ENCODE data around the gene PDZRN3. TPM values are rescaled to one million over a fixed set of nuclear protein-coding genes. Genes with fewer than 3 reads are reported as not detected.
"Not testable (repeated sequence)": the region's sequence is repeated elsewhere in the genome, so short reads cannot be mapped to it uniquely, and the experiment has no call there.

PDZRN3 gene
- polyA plus RNA-seq, 2 of the 4 experiments (the other 2 are of a cell fraction) = not detected

DNA sequence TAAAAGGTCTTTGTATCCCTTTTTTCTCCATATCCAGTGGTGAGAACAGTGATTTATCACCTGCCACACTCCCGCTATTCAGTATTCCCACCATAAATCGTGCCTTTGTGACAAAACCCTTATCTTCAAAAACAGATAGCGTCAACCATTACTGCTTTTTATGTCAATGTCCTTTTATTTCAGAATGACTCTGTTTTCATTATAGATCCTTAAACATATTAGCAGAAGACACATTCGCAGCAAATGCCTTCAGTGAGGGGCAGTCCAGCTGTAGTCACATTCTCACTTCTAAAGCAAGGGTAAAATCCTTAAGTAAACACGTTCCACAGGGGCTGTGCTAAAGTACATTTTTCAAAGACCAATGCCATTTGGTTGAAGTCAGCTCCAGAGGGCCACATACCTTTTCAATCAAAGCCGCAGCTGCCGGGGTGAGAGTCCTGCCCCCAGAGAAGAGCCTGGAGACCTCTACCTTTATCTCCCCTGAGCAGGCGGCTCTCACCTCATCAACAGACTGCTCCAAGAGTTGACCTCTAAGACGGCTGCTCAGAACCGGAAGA is 53.4 kb downstream of the PDZRN3 start:
- Histone ChIP-seq H3K27ac (no peak overlapping the region), H3K4me3 (no peak overlapping the region), H3K4me2 (no peak overlapping the region), H3K4me1 (no peaks in the 10 kb centered on the region), H3K9me3 (no peaks in the 10 kb centered on the region)
- no peak for TF ChIP-seq HEYL (CRISPR knock-in tag; IDR thresholded peaks at IDR 0.05)
- TF ChIP-seq ZFP36 (IDR thresholded peaks at IDR 0.05; ENCODE audit: borderline replicate concordance, partially characterized antibody) = no peak
- POLR2A ChIA-PET = no interaction called here
- ATAC-seq (no peak), DNase-seq (ENCODE audit: low read depth in 1 of 2, low spot score in 1 of 2) (no peak), FAIRE-seq (no peak)
- 7% methylated on average over 10 of the region's 10 CpGs for WGBS (ENCODE audit: missing lambda C conversion rate)
- CTCF ChIA-PET = no interaction called here

GRCh38 chr3:73569246-73569760 is 55.4 kb downstream of the PDZRN3 start:
- Histone ChIP-seq H3K4me2 (no peak overlapping the region), H3K4me3 (no peak overlapping the region), H3K27ac (no peak overlapping the region), H3K4me1 (no peaks in the 10 kb centered on the region), H3K9me3 (no peaks in the 10 kb centered on the region)
- 0 out of 6 replicates have a peak, but pooled peaks of 1 of the 2 experiments have one; percentile 30 for ATAC-seq
- POLR2A ChIA-PET = no interaction called here
- no peak for FAIRE-seq
- no peak for DNase-seq (ENCODE audit: low read depth in 1 of 2, low spot score in 1 of 2)
- CTCF ChIA-PET = no interaction called here
- no peak for TF ChIP-seq POLR2AphosphoS2 (conservative IDR thresholded peaks at IDR 0.05; ENCODE audit: low read length)
- TF ChIP-seq CBX2 (IDR thresholded peaks at IDR 0.05; ENCODE audit: borderline replicate concordance, low read depth) = no peak
- TF ChIP-seq ATOH8 (CRISPR knock-in tag; IDR thresholded peaks at IDR 0.05; ENCODE audit: low read depth) = no peak
- TF ChIP-seq CEBPB (IDR thresholded peaks at IDR 0.05) = no peak
- no peak for TF ChIP-seq ESRRA (IDR thresholded peaks at IDR 0.05; ENCODE audit: borderline replicate concordance, low read length)
- TF ChIP-seq, protein P1, sequence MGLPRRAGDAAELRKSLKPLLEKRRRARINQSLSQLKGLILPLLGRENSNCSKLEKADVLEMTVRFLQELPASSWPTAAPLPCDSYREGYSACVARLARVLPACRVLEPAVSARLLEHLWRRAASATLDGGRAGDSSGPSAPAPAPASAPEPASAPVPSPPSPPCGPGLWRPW (IDR thresholded peaks at IDR 0.05) = no peak
- no peak for TF ChIP-seq ZC3H11A (IDR thresholded peaks at IDR 0.05)
- no peak for TF ChIP-seq RFX5 (IDR thresholded peaks at IDR 0.05)
- no peak for TF ChIP-seq TFCP2L1 (CRISPR knock-in tag; IDR thresholded peaks at IDR 0.05)
- TF ChIP-seq HEYL (CRISPR knock-in tag; IDR thresholded peaks at IDR 0.05) = no peak
- TF ChIP-seq NFE2L2 (conservative IDR thresholded peaks at IDR 0.05; ENCODE audit: low read length) = no peak
- no peak for TF ChIP-seq NPAS2 (CRISPR knock-in tag; IDR thresholded peaks at IDR 0.05; ENCODE audit: borderline replicate concordance)
- TF ChIP-seq HOXB13 (CRISPR knock-in tag; IDR thresholded peaks at IDR 0.05; ENCODE audit: low read depth) = no peak
- TF ChIP-seq HOXB5 (CRISPR knock-in tag; IDR thresholded peaks at IDR 0.05) = no peak
- WGBS (ENCODE audit: missing lambda C conversion rate) = 37% methylated on average over 7 of the region's 8 CpGs

- Histone ChIP-seq H3K4me1 (no peaks in the 10 kb centered on the region), H3K4me2 (no peak overlapping the region), H3K27ac (no peak overlapping the region), H3K9me3 (no peaks in the 10 kb centered on the region), H3K4me3 (no peak overlapping the region)
- ChIA-PET POLR2A (no interaction called here), CTCF (no interaction called here)
- no peak for ATAC-seq
- TF ChIP-seq HEYL (CRISPR knock-in tag; IDR thresholded peaks at IDR 0.05) (no peak), ZSCAN20 (CRISPR knock-in tag; IDR thresholded peaks at IDR 0.05) (no peak), GATA3 (IDR thresholded peaks at IDR 0.05; ENCODE audit: borderline replicate concordance) (no peak), NR3C1 (IDR thresholded peaks at IDR 0.05) (no peak), CBX8 (IDR thresholded peaks at IDR 0.05) (no peak), ATOH8 (CRISPR knock-in tag; IDR thresholded peaks at IDR 0.05; ENCODE audit: low read depth) (no peak), RFX5 (IDR thresholded peaks at IDR 0.05) (no peak), USF2 (IDR thresholded peaks at IDR 0.05) (no peak)
- TF ChIP-seq, protein P2, sequence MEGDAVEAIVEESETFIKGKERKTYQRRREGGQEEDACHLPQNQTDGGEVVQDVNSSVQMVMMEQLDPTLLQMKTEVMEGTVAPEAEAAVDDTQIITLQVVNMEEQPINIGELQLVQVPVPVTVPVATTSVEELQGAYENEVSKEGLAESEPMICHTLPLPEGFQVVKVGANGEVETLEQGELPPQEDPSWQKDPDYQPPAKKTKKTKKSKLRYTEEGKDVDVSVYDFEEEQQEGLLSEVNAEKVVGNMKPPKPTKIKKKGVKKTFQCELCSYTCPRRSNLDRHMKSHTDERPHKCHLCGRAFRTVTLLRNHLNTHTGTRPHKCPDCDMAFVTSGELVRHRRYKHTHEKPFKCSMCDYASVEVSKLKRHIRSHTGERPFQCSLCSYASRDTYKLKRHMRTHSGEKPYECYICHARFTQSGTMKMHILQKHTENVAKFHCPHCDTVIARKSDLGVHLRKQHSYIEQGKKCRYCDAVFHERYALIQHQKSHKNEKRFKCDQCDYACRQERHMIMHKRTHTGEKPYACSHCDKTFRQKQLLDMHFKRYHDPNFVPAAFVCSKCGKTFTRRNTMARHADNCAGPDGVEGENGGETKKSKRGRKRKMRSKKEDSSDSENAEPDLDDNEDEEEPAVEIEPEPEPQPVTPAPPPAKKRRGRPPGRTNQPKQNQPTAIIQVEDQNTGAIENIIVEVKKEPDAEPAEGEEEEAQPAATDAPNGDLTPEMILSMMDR (IDR thresholded peaks at IDR 0.05) = no peak
- TF ChIP-seq, protein P3, sequence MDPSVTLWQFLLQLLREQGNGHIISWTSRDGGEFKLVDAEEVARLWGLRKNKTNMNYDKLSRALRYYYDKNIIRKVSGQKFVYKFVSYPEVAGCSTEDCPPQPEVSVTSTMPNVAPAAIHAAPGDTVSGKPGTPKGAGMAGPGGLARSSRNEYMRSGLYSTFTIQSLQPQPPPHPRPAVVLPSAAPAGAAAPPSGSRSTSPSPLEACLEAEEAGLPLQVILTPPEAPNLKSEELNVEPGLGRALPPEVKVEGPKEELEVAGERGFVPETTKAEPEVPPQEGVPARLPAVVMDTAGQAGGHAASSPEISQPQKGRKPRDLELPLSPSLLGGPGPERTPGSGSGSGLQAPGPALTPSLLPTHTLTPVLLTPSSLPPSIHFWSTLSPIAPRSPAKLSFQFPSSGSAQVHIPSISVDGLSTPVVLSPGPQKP (IDR thresholded peaks at IDR 0.05; ENCODE audit: low read depth, low read length) = no peak
- FAIRE-seq = no peak
- DNase-seq (ENCODE audit: low read depth in 1 of 2, low spot score in 1 of 2) = no peak
- WGBS (ENCODE audit: missing lambda C conversion rate) = 1% methylated on average over 5 of the region's 5 CpGs
Observed at GRCh38 chr3:73568371-73568862, 56.3 kb downstream of the PDZRN3 start.

DNA sequence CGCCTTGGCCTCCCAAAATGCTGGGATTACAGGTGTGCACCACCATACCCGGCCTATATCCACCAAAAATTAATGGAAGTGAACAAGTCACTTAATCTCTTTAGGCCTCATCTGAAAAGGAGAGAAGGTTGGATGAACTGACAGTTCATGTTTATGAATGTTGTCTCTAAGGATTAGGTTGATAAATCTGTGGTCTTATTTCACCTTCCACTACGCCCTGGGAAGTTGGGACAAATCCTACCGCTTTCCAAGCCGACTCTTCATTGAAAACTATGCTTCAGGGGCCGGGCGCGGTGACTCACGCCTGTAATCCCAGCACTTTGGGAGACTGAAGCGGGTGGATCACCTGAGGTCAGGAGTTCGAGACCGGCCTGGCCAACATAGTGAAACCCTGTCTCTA is 59.4 kb downstream of the PDZRN3 start:
- H3K27ac ChIP-seq; H3K4me1 ChIP-seq; H3K4me2 ChIP-seq; POLR2A ChIA-PET; DNase-seq (ENCODE audit: low read depth in 1 of 2, low spot score in 1 of 2); H3K4me3 ChIP-seq; H3K9me3 ChIP-seq; ATAC-seq; CTCF ChIA-PET; FAIRE-seq: not testable (repeated sequence)
- WGBS (ENCODE audit: missing lambda C conversion rate) = 25% methylated on average over 12 of the region's 12 CpGs
